Fibroblast of villous mesenchyme (primary cell): ENCODE measurements around the gene TMEM19. TPM values are rescaled to one million over a fixed set of nuclear protein-coding genes. Genes with fewer than 3 reads are reported as not detected.

Experiments used
- DNase-seq: peaks from one replicate; pipeline ENCODE4 v3.0.0-alpha.2; 2010; ENCODE audit warnings: low read depth
- H3K4me3 ChIP-seq: 2 replicates; pipeline ENCODE4 v1.5.1; 2011; ENCODE audit warnings: low read depth, mild to moderate bottlenecking, low read length
- small RNA-seq: library from RNA; depleted of rRNA; stranded (forward); fragments of <200 nt; gene quantifications from one replicate; pipeline ENCODE3, GENCODE V24; 2012
- total RNA-seq: library from RNA; depleted of rRNA; stranded (reverse); fragments of >200 nt; gene quantifications from 2 replicates; pipeline ENCODE4 v1.2.3, GENCODE V29; 2012
- TF ChIP-seq, protein P1 (sequence below): IDR thresholded peaks from 2 replicates; pipeline ENCODE4 v1.5.1; 2012; ENCODE audit warnings: low read depth, mild to moderate bottlenecking, low read length; ENCODE audit not compliant: insufficient read depth

The TMEM19 gene
- total RNA-seq, 1 donor: 37.1 TPM

DNA sequence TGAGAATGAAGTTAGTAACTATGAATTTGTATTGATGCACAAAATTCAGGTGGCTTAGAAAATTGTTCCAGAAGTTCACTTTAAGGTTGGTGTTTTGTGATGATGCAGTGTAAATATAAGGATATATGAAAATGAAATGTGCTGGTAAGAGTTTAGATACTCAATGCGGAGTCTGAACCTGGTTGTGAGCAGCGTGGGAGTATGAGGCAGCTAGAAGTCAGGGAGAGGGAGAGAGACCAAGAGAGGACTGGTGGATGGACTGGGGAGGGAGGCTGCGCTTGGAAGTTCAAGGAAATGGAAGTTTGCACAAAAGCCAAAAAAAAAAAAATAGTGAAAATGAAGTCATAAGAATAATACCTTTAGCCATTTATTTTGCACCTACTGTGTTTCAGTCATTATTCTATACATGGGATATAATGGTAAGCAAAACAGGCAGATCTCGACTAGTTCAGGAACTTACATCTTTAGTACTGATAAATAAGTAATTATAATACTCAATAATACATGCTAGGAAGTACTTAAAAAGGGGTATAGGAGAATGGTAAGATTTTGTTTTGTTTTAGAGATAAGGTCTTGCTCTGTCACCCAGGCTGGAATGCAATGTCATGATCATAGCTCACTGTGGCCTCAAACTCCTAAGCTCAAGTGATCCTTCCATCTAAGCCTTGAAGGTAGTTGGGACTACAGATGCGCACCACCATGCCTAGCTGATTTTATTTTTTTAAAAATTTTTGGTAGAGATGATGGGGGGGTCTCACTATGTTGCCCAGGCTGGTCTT, 58.8 kb downstream of the TMEM19 start:
- H3K4me3 ChIP-seq: no peak overlapping the region
- no peak for DNase-seq
- TF ChIP-seq, protein P1, sequence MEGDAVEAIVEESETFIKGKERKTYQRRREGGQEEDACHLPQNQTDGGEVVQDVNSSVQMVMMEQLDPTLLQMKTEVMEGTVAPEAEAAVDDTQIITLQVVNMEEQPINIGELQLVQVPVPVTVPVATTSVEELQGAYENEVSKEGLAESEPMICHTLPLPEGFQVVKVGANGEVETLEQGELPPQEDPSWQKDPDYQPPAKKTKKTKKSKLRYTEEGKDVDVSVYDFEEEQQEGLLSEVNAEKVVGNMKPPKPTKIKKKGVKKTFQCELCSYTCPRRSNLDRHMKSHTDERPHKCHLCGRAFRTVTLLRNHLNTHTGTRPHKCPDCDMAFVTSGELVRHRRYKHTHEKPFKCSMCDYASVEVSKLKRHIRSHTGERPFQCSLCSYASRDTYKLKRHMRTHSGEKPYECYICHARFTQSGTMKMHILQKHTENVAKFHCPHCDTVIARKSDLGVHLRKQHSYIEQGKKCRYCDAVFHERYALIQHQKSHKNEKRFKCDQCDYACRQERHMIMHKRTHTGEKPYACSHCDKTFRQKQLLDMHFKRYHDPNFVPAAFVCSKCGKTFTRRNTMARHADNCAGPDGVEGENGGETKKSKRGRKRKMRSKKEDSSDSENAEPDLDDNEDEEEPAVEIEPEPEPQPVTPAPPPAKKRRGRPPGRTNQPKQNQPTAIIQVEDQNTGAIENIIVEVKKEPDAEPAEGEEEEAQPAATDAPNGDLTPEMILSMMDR: no peak

DNA sequence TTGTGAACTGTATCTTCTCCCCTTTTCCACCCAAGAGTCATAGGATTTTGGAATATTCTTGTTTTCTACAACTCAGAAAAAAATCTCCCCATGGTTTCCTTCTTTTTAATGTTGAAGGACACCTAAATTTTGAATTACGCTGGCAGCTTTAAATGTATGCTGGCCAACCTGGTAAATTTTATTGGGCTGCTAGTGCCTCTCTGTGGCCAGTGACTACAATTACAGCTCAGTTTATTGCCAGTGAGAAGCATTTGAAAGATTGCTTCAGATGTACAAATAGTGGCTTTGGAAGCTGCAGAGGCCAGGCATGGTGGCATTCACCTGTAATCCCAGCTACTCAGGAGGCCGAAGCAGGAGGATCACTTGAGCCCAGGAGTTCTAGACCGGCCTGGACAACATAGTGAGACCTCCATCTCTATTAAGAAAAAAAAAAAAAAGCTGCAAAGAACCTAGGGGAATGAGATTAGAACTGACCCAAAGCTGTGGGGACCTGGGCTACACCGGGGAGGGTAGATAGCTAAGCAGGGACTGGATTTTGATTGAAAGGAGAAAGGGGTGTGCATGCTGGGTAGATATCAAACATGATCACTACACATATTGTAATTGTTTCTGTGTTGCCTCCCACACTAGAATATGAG, 61.2 kb downstream of the TMEM19 start:
- no peak overlapping the region for H3K4me3 ChIP-seq
- TF ChIP-seq, protein P1: peak; percentile 74
- DNase-seq: peak; percentile 75

DNA sequence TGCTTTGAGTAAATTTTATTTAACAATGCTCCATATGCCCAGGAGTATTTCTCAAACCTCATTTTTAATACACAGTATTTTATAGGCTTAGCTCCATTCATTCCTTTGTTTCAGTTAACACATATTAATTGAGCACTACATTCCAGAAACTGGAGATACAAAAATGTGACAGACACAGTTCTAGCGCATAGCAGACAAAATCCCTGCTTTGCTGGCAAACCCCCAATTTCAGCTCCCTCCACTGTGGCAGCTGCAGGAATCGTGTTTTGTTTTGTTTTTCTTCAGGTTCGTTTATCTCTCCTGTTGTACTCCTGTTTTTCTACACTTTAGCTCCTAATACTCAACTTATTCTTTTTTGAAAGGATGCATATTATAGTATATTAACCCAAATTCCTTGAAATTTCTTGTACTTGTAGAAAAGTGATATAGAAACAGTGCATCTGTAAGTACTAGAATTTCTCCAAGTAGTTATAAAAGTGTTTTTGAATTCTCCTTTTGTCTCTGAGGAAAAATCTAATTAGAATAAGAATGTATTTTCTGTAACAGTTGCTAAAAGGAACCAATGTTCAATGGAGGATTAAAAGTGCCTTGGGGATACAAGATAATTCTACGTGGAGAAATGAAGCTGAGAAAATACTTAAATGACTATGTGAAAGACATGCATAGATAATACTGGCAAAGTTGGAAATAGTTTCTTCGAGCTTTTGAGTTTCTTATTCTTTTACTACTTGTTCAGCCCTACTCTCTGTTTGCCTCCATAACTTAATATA, 62.4 kb downstream of the TMEM19 start:
- DNase-seq: no peak
- TF ChIP-seq, protein P1: no peak
- H3K4me3 ChIP-seq: no peak overlapping the region

DNA sequence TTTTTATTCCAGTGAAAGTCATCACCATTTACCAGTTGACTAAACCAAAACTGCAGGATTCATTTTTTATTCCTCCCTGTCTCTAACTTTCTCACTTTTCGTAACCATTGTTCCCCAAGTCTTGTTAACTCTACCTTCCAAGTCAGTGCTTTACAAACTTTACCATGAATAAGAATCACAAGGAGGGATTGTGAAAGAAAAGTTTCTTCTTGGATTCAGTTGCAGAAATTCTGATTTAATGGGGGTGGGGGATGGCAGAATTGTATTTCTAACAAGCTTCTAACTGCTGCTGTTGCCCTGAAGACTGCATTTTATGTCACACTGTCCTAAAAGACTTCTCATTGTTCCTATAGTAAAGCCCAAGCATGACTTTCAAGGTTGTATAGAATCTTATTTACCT, 63.8 kb downstream of the TMEM19 start:
- TF ChIP-seq, protein P1: no peak
- no peak overlapping the region for H3K4me3 ChIP-seq
- DNase-seq: no peak

DNA sequence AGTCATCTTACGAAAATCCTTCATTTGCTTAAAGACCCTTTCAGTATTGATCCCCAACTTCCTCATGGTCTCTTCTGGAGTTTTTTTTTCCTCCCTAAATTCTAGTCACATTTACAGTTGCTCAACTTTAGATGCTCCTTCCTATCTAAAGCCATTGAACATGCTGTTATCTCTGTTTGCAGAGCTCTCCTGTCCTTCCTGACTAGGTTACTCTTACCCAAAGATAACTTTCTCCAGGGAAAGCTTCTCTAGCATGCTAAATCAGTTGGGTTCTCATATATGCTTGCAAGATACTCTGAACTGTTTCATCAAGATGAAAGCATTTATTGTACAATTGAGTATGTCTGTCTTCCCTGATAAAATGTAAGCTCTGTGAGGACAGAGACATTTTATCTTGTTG, 67.0 kb downstream of the TMEM19 start:
- H3K4me3 ChIP-seq: no peak overlapping the region
- TF ChIP-seq, protein P1: no peak
- DNase-seq: no peak

Small RNA genes lying within 50 kb of the gene (small RNA-seq; reads per million reads assigned to genes)
- not detected for gene RF00560

Other genes with a start within 250 kb of the TMEM19 start
- not detected in 2 replicates for gene LGR5, start 246.3 kb upstream of the TMEM19 start, total RNA-seq
- 34.5 and 47.1 TPM in 2 replicates for gene ZFC3H1, start 22.2 kb upstream of the TMEM19 start, total RNA-seq
- 2.6 and 6.0 TPM in 2 replicates for gene THAP2, start 21.8 kb upstream of the TMEM19 start, total RNA-seq
- gene RAB21, start 68.8 kb downstream of the TMEM19 start, total RNA-seq: 9.3 and 12.5 TPM in 2 replicates
- 16.4 and 18.0 TPM in 2 replicates for gene TBC1D15, start 153.7 kb downstream of the TMEM19 start, total RNA-seq